ENCODE results near the gene SRBD1.

SRBD1 gene

DNA sequence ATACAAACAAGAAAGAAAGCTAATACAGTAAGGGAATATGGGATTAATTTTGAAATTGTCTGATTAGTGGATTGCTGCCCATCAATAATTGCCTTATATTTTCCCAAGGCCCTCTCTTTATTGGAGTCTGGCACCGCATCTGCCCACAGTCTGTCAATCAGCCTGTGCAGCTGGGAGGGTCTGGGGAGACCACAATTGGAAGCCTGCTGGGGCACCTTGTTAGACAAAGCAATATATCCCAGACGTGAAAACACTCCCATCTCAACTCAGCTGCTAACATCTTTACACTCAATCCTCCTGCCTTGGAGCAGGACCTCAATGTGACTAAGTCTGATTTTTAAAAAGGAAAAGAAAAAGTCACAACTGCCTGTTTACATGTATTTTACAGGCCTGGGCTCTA, 258.6 kb downstream of the SRBD1 start:
- Histone ChIP-seq H3K4me3 (ENCODE audit: insufficient read depth, low read depth, low read length) (no peak overlapping the region), H3K36me3 (ENCODE audit: control insufficient read depth, insufficient read depth, low read length) (no peaks in the 10 kb centered on the region), H3K9me3 (ENCODE audit: control insufficient read depth, low read length) (no peaks in the 10 kb centered on the region), H3K27ac (ENCODE audit: insufficient read depth, low read depth, low read length, poor library complexity, severe bottlenecking) (no peak overlapping the region), H3K4me1 (ENCODE audit: control insufficient read depth, insufficient read depth, low read length) (peaks cover 12% of the 10 kb centered on the region), H3K27me3 (ENCODE audit: control insufficient read depth, insufficient read depth, low read length, poor library complexity, severe bottlenecking) (no peaks in the 10 kb centered on the region)
- WGBS, 2 experiments = 33 to 54% methylated on average over 2 of the region's 2 CpGs

DNA sequence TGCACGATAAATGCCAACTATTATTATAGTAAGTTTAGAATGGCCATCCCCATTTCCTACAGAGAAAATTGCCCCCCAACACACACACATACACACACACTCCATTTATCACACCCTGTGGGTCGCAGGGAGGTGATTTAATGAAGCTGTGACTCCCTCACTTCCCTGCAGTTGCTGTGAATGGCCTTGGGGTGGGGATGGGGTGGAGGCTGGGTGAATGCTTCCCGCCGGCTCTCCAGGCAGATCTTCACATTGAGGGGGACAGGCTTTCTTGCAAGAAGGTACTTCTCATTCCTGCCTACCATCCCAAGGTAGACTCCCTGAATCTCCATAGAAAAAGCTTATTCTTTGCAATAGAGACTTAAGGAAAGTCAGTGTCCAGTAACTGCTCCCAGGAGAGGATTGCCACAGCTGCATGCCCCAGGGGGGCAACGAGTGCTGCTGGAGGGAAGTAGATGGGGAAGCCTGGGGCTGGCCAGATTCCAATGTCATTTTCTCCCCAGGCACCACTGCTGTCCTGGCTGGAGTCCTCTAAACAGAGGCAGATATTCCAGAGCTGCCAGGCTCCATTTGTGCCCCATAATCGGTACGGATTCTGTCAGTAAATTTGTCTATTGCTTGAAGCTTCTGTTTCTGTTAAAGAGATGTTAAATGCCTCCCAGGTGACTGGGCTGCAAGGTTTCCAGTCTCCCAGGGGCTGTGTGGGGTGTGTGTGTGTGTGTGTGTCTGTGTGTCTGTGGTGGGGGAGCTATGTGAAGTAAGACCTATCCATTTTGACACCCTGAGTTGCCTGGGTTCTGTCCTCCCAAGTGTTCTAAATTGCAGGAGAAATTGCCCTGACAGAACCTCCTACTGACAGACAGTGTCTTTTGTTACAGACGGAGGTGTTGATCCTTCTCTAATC, 265.5 kb downstream of the SRBD1 start:
- Histone ChIP-seq H3K27ac (ENCODE audit: insufficient read depth, low read depth, low read length, poor library complexity, severe bottlenecking) (no peak overlapping the region), H3K36me3 (ENCODE audit: control insufficient read depth, insufficient read depth, low read length) (no peaks in the 10 kb centered on the region), H3K4me1 (ENCODE audit: control insufficient read depth, insufficient read depth, low read length) (peaks cover 20% of the 10 kb centered on the region), H3K9me3 (ENCODE audit: control insufficient read depth, low read length) (no peaks in the 10 kb centered on the region), H3K27me3 (ENCODE audit: control insufficient read depth, insufficient read depth, low read length, poor library complexity, severe bottlenecking) (peaks cover 3% of the 10 kb centered on the region), H3K4me3 (ENCODE audit: insufficient read depth, low read depth, low read length) (no peak overlapping the region)
- WGBS, 2 experiments = 51 to 65% methylated on average over 4 to 6 of the region's 8 CpGs

GRCh38 chr2:45344502-45344901, 266.6 kb downstream of the SRBD1 start:
- Histone ChIP-seq H3K27ac (ENCODE audit: insufficient read depth, low read depth, low read length, poor library complexity, severe bottlenecking) (no peak overlapping the region), H3K36me3 (ENCODE audit: control insufficient read depth, insufficient read depth, low read length) (no peaks in the 10 kb centered on the region), H3K4me3 (ENCODE audit: insufficient read depth, low read depth, low read length) (no peak overlapping the region), H3K4me1 (ENCODE audit: control insufficient read depth, insufficient read depth, low read length) (peaks cover 23% of the 10 kb centered on the region), H3K27me3 (ENCODE audit: control insufficient read depth, insufficient read depth, low read length, poor library complexity, severe bottlenecking) (peaks cover 4% of the 10 kb centered on the region), H3K9me3 (ENCODE audit: control insufficient read depth, low read length) (no peaks in the 10 kb centered on the region)
- WGBS, 2 experiments = 94 to 95% methylated on average over 5 of the region's 5 CpGs

DNA sequence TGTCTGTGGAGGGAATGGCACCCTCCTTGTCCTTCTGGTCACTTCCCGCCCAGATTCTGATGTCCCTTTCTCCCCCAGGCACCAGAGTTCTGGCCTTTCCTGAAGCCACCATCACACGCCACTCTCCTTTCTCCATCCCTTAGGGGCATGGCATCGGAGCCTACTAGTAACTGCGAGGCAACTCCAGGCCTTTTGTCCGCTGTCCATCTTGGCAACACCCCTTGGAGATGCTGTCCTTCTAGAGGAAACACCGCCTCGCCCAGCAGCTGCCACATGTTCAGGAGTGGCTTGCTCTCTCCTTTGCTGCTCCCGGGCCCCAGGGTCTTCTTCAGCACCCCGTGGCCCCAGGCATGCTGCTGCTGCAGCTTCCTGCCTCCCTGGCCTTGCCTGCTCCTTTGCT, 267.0 kb downstream of the SRBD1 start:
- H3K4me1 ChIP-seq (ENCODE audit: control insufficient read depth, insufficient read depth, low read length) = peaks cover 24% of the 10 kb centered on the region
- no peak overlapping the region for H3K27ac ChIP-seq (ENCODE audit: insufficient read depth, low read depth, low read length, poor library complexity, severe bottlenecking)
- peaks cover 4% of the 10 kb centered on the region for H3K27me3 ChIP-seq (ENCODE audit: control insufficient read depth, insufficient read depth, low read length, poor library complexity, severe bottlenecking)
- no peaks in the 10 kb centered on the region for H3K9me3 ChIP-seq (ENCODE audit: control insufficient read depth, low read length)
- WGBS, 2 experiments = 91 to 94% methylated on average over 9 of the region's 9 CpGs
- no peaks in the 10 kb centered on the region for H3K36me3 ChIP-seq (ENCODE audit: control insufficient read depth, insufficient read depth, low read length)
- H3K4me3 ChIP-seq (ENCODE audit: insufficient read depth, low read depth, low read length) = no peak overlapping the region

DNA sequence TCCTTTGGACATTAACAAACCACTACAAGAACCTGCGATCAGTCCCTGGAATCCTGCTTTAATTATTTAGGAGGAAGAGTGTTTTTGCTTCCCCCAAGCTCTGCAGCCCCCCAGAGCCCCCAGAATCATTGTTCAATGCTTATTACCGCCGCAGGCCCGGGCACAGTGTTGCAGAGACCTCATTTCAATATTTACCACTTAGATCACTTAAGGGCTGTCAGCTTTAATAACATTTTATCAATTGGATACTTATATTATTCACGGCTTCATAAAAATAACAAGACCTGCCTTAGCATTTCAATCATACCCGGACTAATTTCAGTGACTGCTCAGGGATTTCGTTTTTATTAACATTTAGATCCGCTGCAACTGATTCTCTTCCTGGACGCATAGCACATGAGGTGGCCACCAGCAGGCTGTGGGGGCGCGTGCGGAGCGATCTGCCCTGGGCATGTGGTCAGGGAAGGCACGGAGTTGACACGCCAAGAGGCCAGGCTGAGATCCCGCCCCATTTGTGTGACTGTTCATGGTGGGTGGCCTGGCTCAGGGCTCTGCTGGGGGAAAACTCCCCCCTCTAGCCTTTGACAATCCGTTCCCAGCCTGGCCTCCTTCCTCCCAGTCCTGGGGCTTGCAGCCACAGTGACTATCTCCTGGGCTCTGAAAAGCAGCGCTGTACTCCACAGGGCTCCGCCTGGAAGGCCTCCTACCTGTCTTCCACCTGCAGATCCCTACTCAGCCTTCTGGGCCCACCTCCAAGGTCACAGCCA, 267.6 kb downstream of the SRBD1 start:
- 85 to 86% methylated on average over 18 to 19 of the region's 19 CpGs for WGBS, 2 experiments
- Histone ChIP-seq H3K27me3 (ENCODE audit: control insufficient read depth, insufficient read depth, low read length, poor library complexity, severe bottlenecking) (peaks cover 4% of the 10 kb centered on the region), H3K27ac (ENCODE audit: insufficient read depth, low read depth, low read length, poor library complexity, severe bottlenecking) (no peak overlapping the region), H3K36me3 (ENCODE audit: control insufficient read depth, insufficient read depth, low read length) (no peaks in the 10 kb centered on the region), H3K9me3 (ENCODE audit: control insufficient read depth, low read length) (no peaks in the 10 kb centered on the region), H3K4me1 (ENCODE audit: control insufficient read depth, insufficient read depth, low read length) (peaks cover 24% of the 10 kb centered on the region), H3K4me3 (ENCODE audit: insufficient read depth, low read depth, low read length) (no peak overlapping the region)

GRCh38 chr2:45340318-45340717, 270.7 kb downstream of the SRBD1 start:
- Histone ChIP-seq H3K4me1 (ENCODE audit: control insufficient read depth, insufficient read depth, low read length) (peaks cover 13% of the 10 kb centered on the region), H3K27me3 (ENCODE audit: control insufficient read depth, insufficient read depth, low read length, poor library complexity, severe bottlenecking) (peaks cover 4% of the 10 kb centered on the region), H3K4me3 (ENCODE audit: insufficient read depth, low read depth, low read length) (no peak overlapping the region), H3K9me3 (ENCODE audit: control insufficient read depth, low read length) (no peaks in the 10 kb centered on the region), H3K27ac (ENCODE audit: insufficient read depth, low read depth, low read length, poor library complexity, severe bottlenecking) (no peak overlapping the region), H3K36me3 (ENCODE audit: control insufficient read depth, insufficient read depth, low read length) (no peaks in the 10 kb centered on the region)
- 85 to 90% methylated on average over 3 of the region's 3 CpGs for WGBS, 2 experiments

DNA sequence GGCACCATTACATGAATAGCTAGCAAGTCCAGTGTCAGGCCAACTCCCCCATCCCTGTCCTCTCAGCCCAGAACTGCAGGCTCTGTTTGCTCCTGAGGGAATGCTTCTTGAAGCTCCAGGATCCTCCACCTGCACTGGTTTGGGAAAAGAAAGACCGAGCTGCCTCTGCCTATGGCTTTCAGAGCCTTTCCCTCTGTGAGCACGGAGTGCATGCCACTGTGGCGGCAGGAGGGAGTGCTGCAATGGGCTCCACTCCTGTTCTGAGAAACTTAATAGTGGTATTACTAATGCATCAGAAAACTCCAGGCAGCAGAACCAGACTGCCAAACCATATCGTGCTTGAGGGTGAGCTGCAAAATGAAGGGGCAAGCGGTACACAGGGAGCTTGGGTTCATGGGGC, 271.8 kb downstream of the SRBD1 start:
- WGBS, 2 experiments = 92 to 93% methylated on average over 5 of the region's 5 CpGs
- Histone ChIP-seq H3K27ac (ENCODE audit: insufficient read depth, low read depth, low read length, poor library complexity, severe bottlenecking) (no peak overlapping the region), H3K9me3 (ENCODE audit: control insufficient read depth, low read length) (no peaks in the 10 kb centered on the region), H3K36me3 (ENCODE audit: control insufficient read depth, insufficient read depth, low read length) (no peaks in the 10 kb centered on the region), H3K27me3 (ENCODE audit: control insufficient read depth, insufficient read depth, low read length, poor library complexity, severe bottlenecking) (peaks cover 4% of the 10 kb centered on the region), H3K4me1 (ENCODE audit: control insufficient read depth, insufficient read depth, low read length) (peaks cover 9% of the 10 kb centered on the region), H3K4me3 (ENCODE audit: insufficient read depth, low read depth, low read length) (no peak overlapping the region)
